C4-2B (cell line): ENCODE results near the gene IGLON5.

Source experiments
- ZFX ChIP-seq: fragments of 450-650 bp; IDR thresholded peaks from 2 replicates; pipeline ENCODE4 v1.6.1; 2017
- TF ChIP-seq, protein P1 (sequence below): fragments of 450-650 bp; conservative IDR thresholded peaks from 2 replicates; pipeline ENCODE4 v1.5.1; 2017; ENCODE audit warnings: mild to moderate bottlenecking

DNA sequence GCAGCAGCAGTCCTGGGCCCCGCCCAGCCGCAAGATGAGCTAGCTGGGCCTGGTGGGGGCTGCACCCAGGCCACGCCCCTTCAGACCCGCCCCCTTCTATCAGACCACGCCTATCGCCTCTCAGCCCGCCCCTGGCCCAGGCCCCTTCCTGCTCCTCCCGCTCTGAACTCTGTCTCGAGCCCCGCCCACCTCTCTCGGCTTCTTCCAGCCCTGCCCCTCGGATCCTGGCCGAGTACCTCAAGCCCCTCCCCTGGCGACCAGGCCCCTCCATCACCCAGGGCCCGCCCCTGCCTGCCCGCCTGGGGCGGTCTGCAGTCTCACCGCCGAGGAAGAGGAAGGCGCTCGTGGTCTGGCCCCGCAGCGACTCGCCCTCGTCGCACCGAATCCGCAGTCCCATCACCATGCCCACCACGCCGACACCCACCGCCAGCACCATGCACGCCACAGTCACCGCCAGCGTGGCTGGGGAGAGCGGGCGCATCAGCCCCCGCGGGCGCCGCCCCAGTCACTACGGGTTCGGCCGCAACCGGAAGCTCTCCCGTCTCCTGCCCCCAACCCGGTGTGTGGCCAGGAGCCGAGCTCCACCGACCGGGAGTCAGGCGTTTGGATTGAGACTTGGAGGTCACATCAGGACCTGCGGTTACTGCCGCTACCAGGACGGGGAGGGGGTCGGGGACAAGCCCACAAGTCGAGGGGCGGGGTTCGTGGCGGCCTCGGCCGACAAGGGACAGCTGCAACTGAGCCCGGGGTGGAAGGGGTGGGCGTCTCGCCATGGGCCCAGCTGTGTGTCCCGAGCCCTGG lies 56.3 kb downstream of the IGLON5 start:
- TF ChIP-seq, protein P1, sequence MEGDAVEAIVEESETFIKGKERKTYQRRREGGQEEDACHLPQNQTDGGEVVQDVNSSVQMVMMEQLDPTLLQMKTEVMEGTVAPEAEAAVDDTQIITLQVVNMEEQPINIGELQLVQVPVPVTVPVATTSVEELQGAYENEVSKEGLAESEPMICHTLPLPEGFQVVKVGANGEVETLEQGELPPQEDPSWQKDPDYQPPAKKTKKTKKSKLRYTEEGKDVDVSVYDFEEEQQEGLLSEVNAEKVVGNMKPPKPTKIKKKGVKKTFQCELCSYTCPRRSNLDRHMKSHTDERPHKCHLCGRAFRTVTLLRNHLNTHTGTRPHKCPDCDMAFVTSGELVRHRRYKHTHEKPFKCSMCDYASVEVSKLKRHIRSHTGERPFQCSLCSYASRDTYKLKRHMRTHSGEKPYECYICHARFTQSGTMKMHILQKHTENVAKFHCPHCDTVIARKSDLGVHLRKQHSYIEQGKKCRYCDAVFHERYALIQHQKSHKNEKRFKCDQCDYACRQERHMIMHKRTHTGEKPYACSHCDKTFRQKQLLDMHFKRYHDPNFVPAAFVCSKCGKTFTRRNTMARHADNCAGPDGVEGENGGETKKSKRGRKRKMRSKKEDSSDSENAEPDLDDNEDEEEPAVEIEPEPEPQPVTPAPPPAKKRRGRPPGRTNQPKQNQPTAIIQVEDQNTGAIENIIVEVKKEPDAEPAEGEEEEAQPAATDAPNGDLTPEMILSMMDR = no peak
- TF ChIP-seq ZFX = peak; percentile 20; the same call in 1 of the 2 replicates
